ENCODE results near the gene NOM1.

DNA sequence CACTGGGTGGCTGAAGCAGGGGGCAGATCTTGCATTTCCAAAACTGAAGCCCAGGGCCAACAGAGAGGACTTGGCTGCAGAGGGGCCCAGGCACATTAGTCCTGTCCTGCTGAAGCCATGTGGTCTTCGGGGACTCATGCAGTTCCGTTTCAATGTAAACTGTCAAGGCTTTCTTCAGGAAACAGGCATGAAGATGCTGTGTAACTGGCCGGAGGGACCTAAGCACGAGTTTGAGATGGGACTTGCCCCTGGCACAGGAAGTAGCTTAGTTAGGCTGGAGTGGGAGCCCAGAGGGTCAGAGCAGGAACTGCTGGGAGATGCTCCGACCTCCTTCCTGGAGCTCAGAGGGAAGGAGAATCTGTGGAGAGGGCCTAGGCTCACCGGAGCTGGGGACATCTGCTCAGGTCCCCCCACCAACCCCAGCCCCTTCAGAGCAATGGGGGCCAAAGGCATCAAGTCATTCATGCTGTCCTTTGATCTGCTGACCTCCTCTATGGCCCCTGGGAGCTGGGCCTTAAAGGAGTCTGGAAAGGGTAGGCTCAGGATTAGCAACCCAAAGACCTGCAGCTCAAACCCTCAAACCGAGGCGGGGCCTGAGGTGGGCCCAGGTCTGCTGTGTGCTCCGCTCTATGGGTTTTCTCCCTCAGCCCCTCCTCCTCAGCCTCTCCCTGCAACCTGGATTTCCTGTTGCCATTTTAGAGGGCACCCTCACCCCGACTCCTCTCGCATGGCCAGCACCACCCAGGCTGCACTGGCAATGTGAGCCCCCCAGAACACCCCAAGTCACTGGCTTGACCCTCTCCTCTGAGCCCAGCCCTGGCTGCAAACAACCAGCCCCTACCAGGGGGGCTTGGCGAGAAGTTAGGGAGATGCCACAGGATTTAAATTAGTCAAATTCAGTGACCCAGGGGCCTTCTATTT lies 65.4 kb downstream of the NOM1 start:
- TF ChIP-seq, protein P1, sequence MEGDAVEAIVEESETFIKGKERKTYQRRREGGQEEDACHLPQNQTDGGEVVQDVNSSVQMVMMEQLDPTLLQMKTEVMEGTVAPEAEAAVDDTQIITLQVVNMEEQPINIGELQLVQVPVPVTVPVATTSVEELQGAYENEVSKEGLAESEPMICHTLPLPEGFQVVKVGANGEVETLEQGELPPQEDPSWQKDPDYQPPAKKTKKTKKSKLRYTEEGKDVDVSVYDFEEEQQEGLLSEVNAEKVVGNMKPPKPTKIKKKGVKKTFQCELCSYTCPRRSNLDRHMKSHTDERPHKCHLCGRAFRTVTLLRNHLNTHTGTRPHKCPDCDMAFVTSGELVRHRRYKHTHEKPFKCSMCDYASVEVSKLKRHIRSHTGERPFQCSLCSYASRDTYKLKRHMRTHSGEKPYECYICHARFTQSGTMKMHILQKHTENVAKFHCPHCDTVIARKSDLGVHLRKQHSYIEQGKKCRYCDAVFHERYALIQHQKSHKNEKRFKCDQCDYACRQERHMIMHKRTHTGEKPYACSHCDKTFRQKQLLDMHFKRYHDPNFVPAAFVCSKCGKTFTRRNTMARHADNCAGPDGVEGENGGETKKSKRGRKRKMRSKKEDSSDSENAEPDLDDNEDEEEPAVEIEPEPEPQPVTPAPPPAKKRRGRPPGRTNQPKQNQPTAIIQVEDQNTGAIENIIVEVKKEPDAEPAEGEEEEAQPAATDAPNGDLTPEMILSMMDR (IDR thresholded peaks at IDR 0.05; ENCODE audit: low read depth, low read length), result no peak
- no peak for TF ChIP-seq EZH2phosphoT487 (IDR thresholded peaks at IDR 0.05; ENCODE audit: low read depth)
